ENCODE results near the gene SLC24A2. TPM values are rescaled to one million over a fixed set of nuclear protein-coding genes. Genes with fewer than 3 reads are reported as not detected.

Gene SLC24A2
- total and polyA plus RNA-seq, 3 experiments from 2014 or later = not detected

DNA sequence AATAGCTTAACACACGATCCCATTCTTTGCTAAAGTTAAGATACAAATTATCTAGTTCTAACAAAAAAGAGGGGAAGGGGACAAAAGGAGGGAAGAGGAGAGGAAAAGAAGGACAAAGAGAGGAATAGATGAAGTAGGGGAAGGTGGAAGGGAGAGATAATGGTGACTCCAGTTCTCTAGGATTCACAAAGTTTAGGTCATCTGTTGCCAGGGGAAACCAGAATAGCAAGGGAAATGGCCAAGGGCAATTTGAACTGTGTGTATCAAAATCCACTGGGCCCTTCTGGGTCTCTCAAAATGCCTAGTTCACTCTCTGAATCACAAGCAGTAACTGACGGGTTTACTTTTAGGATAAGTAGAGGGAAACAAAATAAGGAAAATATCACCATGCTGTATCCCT, 7.6 kb downstream of the SLC24A2 start:
- no peak overlapping the region for H3K4me3 ChIP-seq (ENCODE audit: low read length)
- H3K9me3 Mint-ChIP-seq = peaks cover 0 to 3% (median 0%) of the 10 kb centered on the region in 5 donors
- no peaks in the 10 kb centered on the region for H3K27me3 ChIP-seq (ENCODE audit: insufficient read depth, low read length, poor library complexity, severe bottlenecking)
- no peaks in the 10 kb centered on the region for H3K36me3 Mint-ChIP-seq
- H3K27ac Mint-ChIP-seq = no peak overlapping the region
- H3K27me3 Mint-ChIP-seq = peaks cover 8 to 9% of the 10 kb centered on the region in 2 donors
- no peak overlapping the region for H3K4me3 Mint-ChIP-seq
- ChIA-PET CTCF (no interaction called here), POLR2A (no interaction called here)
- H3K4me1 ChIP-seq (ENCODE audit: insufficient read depth, low read length) = no peaks in the 10 kb centered on the region
- no peaks in the 10 kb centered on the region for H3K9me3 ChIP-seq (ENCODE audit: low read length)
- no peaks in the 10 kb centered on the region for H3K4me1 Mint-ChIP-seq
- no peak overlapping the region for H3K27ac ChIP-seq (ENCODE audit: low read depth, low read length)
- no peaks in the 10 kb centered on the region for H3K36me3 ChIP-seq (ENCODE audit: insufficient read depth, low read length)
- no peak for DNase-seq

DNA sequence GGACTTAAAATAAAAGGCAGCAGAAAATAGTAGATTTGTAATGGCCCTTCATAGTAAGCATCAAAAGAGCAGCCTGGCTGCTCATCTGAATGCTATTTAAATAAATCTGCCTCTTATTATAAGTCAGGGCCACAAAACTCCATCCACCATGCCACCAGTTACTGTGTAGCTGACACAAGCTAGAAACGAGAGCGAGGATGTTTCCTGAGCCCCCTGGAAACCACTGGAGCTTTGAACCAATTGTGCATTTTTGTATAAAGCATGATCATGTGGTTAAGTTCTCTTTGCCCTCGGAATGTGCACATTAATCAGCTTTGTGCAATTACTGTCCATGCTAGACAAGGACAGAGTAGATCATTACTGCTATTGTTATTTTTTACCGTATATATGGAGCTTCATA, 17.4 kb downstream of the SLC24A2 start:
- Mint-ChIP-seq H3K9me3 (peaks cover 0 to 4% (median 0%) of the 10 kb centered on the region in 5 donors), H3K4me1 (no peaks in the 10 kb centered on the region), H3K27me3 (no peaks in the 10 kb centered on the region), H3K4me3 (no peak overlapping the region), H3K27ac (no peak overlapping the region), H3K36me3 (no peaks in the 10 kb centered on the region)
- Histone ChIP-seq H3K4me1 (ENCODE audit: insufficient read depth, low read length) (no peaks in the 10 kb centered on the region), H3K27ac (ENCODE audit: low read depth, low read length) (no peak overlapping the region), H3K4me3 (ENCODE audit: low read length) (no peak overlapping the region), H3K36me3 (ENCODE audit: insufficient read depth, low read length) (no peaks in the 10 kb centered on the region), H3K27me3 (ENCODE audit: insufficient read depth, low read length, poor library complexity, severe bottlenecking) (no peaks in the 10 kb centered on the region), H3K9me3 (ENCODE audit: low read length) (no peaks in the 10 kb centered on the region)
- ChIA-PET CTCF (no interaction called here), POLR2A (no interaction called here)
- no peak for DNase-seq

DNA sequence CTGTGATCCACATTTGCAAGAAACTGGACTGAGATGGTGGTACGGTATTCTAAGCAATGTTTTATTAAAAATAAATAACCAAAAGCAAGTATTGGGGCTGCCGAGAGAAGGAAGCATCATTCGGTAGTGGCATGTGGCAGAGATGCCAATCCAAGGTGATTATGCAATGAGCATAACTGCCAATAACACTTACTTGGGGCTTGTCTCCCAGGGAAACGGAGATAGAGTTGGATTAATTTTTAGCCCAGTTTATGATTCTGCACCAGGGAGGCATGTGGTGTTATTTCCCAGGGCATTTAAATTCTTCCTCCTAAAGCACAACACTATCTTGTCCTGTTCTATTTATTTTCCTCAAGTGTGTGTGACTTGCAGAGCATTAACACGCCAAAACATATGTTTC, 17.9 kb downstream of the SLC24A2 start:
- H3K27me3 ChIP-seq (ENCODE audit: insufficient read depth, low read length, poor library complexity, severe bottlenecking) = no peaks in the 10 kb centered on the region
- H3K36me3 ChIP-seq (ENCODE audit: insufficient read depth, low read length) = no peaks in the 10 kb centered on the region
- H3K9me3 Mint-ChIP-seq = peaks cover under 1 to 4% (median 4%) of the 10 kb centered on the region in 5 donors
- H3K27me3 Mint-ChIP-seq = no peaks in the 10 kb centered on the region
- H3K9me3 ChIP-seq (ENCODE audit: low read length) = no peaks in the 10 kb centered on the region
- H3K27ac ChIP-seq (ENCODE audit: low read depth, low read length) = no peak overlapping the region
- no peaks in the 10 kb centered on the region for H3K4me1 Mint-ChIP-seq
- CTCF ChIA-PET = no interaction called here
- H3K4me3 ChIP-seq (ENCODE audit: low read length) = no peak overlapping the region
- POLR2A ChIA-PET = no interaction called here
- no peak overlapping the region for H3K4me3 Mint-ChIP-seq
- H3K4me1 ChIP-seq (ENCODE audit: insufficient read depth, low read length) = no peaks in the 10 kb centered on the region
- no peaks in the 10 kb centered on the region for H3K36me3 Mint-ChIP-seq
- H3K27ac Mint-ChIP-seq = no peak overlapping the region
- DNase-seq = no peak

DNA sequence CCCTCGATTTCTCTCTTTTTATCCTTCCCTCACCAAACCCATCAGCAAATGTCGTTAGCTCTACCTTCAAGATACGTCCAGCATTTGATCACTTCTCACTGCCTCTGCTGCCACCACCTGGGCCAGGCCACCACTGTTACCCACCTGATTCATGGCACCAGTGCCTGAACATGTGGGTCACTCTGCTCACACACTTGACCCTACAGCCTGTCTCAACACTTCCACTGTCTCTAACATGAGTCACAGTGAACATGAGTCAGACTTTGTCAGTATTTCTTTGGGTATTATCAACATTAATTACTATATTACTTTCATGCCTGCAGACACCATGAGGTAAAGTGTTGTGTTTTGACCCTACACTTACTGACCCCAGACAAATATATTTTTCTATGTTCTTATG, 19.6 kb downstream of the SLC24A2 start:
- Histone ChIP-seq H3K36me3 (ENCODE audit: insufficient read depth, low read length) (no peaks in the 10 kb centered on the region), H3K4me1 (ENCODE audit: insufficient read depth, low read length) (no peaks in the 10 kb centered on the region), H3K27me3 (ENCODE audit: insufficient read depth, low read length, poor library complexity, severe bottlenecking) (no peaks in the 10 kb centered on the region), H3K9me3 (ENCODE audit: low read length) (no peaks in the 10 kb centered on the region), H3K4me3 (ENCODE audit: low read length) (no peak overlapping the region), H3K27ac (ENCODE audit: low read depth, low read length) (no peak overlapping the region)
- no peak for DNase-seq
- H3K36me3 Mint-ChIP-seq = peaks cover 0 to 5% (median 0%) of the 10 kb centered on the region in 3 donors
- no peak overlapping the region for H3K4me3 Mint-ChIP-seq
- CTCF ChIA-PET = no interaction called here
- POLR2A ChIA-PET = no interaction called here
- H3K27me3 Mint-ChIP-seq = peaks cover 0 to 2% of the 10 kb centered on the region in 2 donors
- H3K4me1 Mint-ChIP-seq = no peaks in the 10 kb centered on the region
- H3K27ac Mint-ChIP-seq = no peak overlapping the region
- peaks cover 6 to 19% (median 16%) of the 10 kb centered on the region in 5 donors for H3K9me3 Mint-ChIP-seq

DNA sequence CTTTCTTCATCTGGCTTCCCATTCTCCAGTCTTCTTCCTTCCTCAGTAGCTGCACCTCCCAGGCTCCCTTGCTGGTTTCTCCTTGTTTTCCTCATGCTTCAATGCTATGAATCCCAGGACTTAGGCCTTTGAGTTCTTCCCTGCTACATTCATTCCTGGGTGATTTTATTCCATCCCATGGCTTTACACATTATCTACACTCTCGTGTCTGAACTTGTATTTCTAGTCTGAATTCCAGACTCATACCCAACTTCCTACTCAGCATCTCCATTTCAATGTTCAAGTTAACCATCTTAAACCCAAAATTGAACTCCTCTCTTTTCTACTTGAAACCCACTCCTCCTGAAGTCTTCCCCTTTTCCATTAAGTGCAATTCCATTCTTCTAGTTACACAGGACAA, 20.0 kb downstream of the SLC24A2 start:
- peaks cover 0 to 5% (median 0%) of the 10 kb centered on the region in 3 donors for H3K36me3 Mint-ChIP-seq
- ChIA-PET POLR2A (no interaction called here), CTCF (no interaction called here)
- no peak for DNase-seq
- Histone ChIP-seq H3K27ac (ENCODE audit: low read depth, low read length) (no peak overlapping the region), H3K4me1 (ENCODE audit: insufficient read depth, low read length) (no peaks in the 10 kb centered on the region), H3K36me3 (ENCODE audit: insufficient read depth, low read length) (no peaks in the 10 kb centered on the region), H3K4me3 (ENCODE audit: low read length) (no peak overlapping the region), H3K9me3 (ENCODE audit: low read length) (no peaks in the 10 kb centered on the region), H3K27me3 (ENCODE audit: insufficient read depth, low read length, poor library complexity, severe bottlenecking) (no peaks in the 10 kb centered on the region)
- H3K4me3 Mint-ChIP-seq = no peak overlapping the region
- H3K9me3 Mint-ChIP-seq = peaks cover 6 to 19% (median 16%) of the 10 kb centered on the region in 5 donors
- H3K27me3 Mint-ChIP-seq = peaks cover 0 to 2% of the 10 kb centered on the region in 2 donors
- no peak overlapping the region for H3K27ac Mint-ChIP-seq
- no peaks in the 10 kb centered on the region for H3K4me1 Mint-ChIP-seq

DNA sequence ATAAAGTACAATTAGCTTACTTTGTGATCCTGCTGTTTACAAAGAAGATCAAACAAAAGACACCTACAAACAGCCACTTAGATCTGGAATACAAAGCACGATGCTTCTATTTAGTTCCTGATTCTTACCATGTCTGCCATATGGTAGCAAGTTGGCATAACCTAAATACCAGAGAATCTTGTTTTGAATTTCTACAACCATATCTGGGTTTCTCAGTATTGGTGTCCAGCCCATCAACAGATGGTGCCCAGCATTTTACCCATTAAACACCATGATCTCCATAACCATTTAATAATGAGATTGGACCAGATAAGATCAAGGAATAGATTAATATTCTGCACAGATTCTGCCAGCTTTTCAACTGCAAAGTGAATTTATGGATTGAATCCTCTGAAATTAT, 29.8 kb downstream of the SLC24A2 start:
- Mint-ChIP-seq H3K27ac (no peak overlapping the region), H3K27me3 (no peaks in the 10 kb centered on the region), H3K9me3 (peaks cover 0 to 6% (median 4%) of the 10 kb centered on the region in 5 donors), H3K4me1 (no peaks in the 10 kb centered on the region), H3K4me3 (no peak overlapping the region), H3K36me3 (peaks cover 0 to 3% (median 0%) of the 10 kb centered on the region in 3 donors)
- Histone ChIP-seq H3K9me3 (ENCODE audit: low read length) (no peaks in the 10 kb centered on the region), H3K4me3 (ENCODE audit: low read length) (no peak overlapping the region), H3K36me3 (ENCODE audit: insufficient read depth, low read length) (no peaks in the 10 kb centered on the region), H3K27me3 (ENCODE audit: insufficient read depth, low read length, poor library complexity, severe bottlenecking) (no peaks in the 10 kb centered on the region), H3K4me1 (ENCODE audit: insufficient read depth, low read length) (no peaks in the 10 kb centered on the region), H3K27ac (ENCODE audit: low read depth, low read length) (no peak overlapping the region)
- ChIA-PET CTCF (no interaction called here), POLR2A (no interaction called here)
- no peak for DNase-seq

DNA sequence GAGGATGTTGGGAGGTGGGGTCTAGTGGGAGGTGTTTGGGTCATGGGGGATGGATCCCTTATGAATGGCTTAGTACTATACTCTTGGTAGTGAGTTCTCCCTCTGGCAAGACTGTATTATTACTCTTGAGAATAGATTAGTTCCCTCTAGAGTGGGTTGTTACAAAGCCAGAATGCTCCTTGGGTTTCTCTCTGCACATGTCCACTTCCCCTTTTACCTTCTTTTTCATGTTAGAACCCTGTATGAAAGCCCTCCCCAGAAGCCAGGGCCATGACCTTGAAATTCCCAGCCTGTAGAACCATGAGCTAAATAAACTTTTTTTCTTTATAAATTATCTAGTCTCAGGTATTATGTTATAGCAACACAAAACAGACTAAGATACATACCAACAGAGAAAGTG, 31.1 kb downstream of the SLC24A2 start:
- Histone ChIP-seq H3K4me1 (ENCODE audit: insufficient read depth, low read length) (no peaks in the 10 kb centered on the region), H3K27me3 (ENCODE audit: insufficient read depth, low read length, poor library complexity, severe bottlenecking) (no peaks in the 10 kb centered on the region), H3K36me3 (ENCODE audit: insufficient read depth, low read length) (no peaks in the 10 kb centered on the region), H3K27ac (ENCODE audit: low read depth, low read length) (no peak overlapping the region), H3K9me3 (ENCODE audit: low read length) (no peaks in the 10 kb centered on the region), H3K4me3 (ENCODE audit: low read length) (no peak overlapping the region)
- no peak overlapping the region for H3K4me3 Mint-ChIP-seq
- H3K4me1 Mint-ChIP-seq = no peaks in the 10 kb centered on the region
- POLR2A ChIA-PET = no interaction called here
- no peaks in the 10 kb centered on the region for H3K27me3 Mint-ChIP-seq
- H3K9me3 Mint-ChIP-seq = peaks cover 0 to 4% (median 1%) of the 10 kb centered on the region in 5 donors
- no peak for DNase-seq
- no peak overlapping the region for H3K27ac Mint-ChIP-seq
- CTCF ChIA-PET = no interaction called here
- H3K36me3 Mint-ChIP-seq = peaks cover 0 to 3% (median 0%) of the 10 kb centered on the region in 3 donors

DNA sequence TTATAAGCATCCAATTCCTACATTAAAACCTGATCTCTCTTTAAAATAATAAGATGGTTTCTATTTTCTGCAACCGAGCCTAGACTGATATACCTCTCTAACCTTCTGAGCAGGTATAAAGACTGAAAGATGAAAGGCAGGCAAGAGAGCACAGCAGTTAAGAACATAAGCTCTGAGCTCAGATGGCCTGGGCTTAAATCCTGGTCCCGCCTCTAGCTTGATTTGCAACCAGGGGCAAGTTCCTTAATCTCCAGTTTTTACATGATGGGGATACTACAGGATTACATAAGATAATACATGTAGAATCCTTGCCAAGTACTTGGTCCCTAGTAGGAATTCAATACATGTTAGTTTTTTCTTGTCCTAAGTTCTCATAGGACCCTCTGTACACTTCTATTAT, 33.9 kb downstream of the SLC24A2 start:
- H3K4me3 ChIP-seq (ENCODE audit: low read length) = no peak overlapping the region
- CTCF ChIA-PET = no interaction called here
- no peaks in the 10 kb centered on the region for H3K9me3 ChIP-seq (ENCODE audit: low read length)
- no peak for DNase-seq
- Mint-ChIP-seq H3K9me3 (no peaks in the 10 kb centered on the region), H3K4me1 (no peaks in the 10 kb centered on the region), H3K4me3 (no peak overlapping the region), H3K27ac (no peak overlapping the region), H3K27me3 (peaks cover 0 to 4% of the 10 kb centered on the region in 2 donors), H3K36me3 (no peaks in the 10 kb centered on the region)
- POLR2A ChIA-PET = no interaction called here
- H3K27me3 ChIP-seq (ENCODE audit: insufficient read depth, low read length, poor library complexity, severe bottlenecking) = no peaks in the 10 kb centered on the region
- no peak overlapping the region for H3K27ac ChIP-seq (ENCODE audit: low read depth, low read length)
- no peaks in the 10 kb centered on the region for H3K4me1 ChIP-seq (ENCODE audit: insufficient read depth, low read length)
- no peaks in the 10 kb centered on the region for H3K36me3 ChIP-seq (ENCODE audit: insufficient read depth, low read length)

All from CD8-positive, alpha-beta memory T cell (primary cell).